HPDE6-E6E7 (cell line): ENCODE results near the gene LRRTM4.
"Not testable (repeated sequence)": the region's sequence is repeated elsewhere in the genome, so short reads cannot be mapped to it uniquely, and the experiment has no call there.

ENCODE experiments used
- DNase-seq: peaks from one replicate; pipeline ENCODE4 v3.0.0; 2011; ENCODE audit warnings: missing footprints; ENCODE audit errors: extremely low spot score

Gene LRRTM4

DNA sequence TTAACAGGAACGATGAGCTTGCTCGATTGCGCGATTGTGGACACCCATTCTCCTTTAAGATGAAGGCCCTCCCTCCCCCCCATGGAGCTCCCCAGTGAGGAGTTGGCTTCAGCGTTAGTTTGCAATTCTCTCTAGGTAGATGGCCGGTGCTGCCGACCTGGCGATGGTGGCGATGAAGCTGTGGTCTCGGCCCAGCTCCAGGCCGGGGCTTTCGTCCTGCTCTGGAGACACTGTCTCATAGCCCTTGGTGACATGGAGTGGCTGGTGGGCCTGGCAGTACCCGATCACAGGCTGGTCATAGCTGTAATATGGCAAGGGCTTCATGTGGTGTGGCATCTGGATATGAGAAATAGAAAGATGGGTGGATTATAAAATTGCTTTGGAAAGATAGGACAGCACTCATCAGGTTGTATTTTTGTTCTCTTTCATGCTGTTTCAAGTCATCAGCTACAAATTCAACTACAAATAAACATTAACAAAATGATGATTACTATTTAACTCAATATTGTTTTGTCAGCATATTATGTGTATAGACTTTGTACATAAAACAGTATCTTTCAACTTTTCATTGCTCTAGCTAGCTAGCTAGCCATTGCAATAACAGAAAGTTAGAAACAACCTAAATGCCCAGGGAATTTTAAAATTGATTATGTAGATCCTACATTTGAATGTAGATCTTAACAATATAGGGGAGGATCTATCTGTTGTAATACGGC, 773.4 kb downstream of the LRRTM4 start:
- DNase-seq: no peak

DNA sequence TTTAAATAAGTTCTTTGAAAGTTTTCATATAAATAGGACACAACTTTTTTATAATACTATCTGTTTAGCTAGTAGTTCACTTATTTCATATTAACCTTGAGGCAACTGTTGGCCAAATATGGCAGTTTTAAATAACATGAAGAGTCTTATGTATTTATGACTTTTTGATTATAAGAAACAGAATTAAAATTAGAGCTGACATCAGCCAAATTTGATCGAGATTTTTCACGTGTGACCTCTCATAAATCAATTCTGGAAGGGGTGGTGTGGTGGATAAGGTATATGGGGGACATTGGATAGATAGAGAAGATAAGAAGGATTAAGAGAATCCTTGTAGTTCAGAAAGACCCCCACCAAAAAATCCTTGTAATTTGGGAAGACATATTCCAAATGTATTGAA, 776.6 kb downstream of the LRRTM4 start:
- DNase-seq: no peak

DNA sequence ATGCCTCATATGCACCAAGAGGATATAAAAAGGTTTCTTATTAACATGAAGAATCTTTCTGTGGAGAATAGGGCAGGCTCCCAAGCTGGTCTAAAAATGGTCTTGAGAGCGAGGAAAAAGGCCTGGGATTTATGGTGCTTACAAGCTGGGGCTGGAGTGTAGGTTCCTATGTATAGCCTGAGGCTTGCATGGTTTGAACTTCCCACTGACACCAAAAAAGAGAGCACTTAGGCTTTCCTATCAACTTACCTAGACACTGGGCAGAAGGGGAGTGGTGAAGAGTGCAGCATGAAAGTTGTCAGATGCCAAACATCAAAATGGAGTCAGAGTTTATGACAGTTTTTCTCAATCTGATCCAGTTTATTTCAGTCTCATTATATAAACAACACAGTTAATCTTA, 784.6 kb downstream of the LRRTM4 start:
- DNase-seq: no peak

DNA sequence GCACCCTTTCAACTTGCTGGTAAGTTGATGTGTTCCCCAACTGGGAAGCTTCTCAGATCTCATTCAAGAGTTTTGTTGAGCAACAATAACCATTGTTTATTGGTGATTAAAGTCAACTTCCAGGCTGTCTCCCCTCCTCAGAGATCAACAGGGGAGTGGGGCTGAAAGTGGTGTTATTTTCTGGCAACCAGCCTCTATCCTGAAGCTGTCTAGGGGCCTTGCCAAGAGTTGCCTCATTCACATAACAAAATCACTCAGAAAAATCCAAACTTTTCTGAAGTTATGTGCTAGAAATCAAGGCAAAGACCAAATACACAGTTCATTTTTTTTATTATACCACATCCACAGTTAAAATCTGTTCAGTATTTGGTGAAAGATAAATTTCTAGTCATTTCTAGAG, 788.4 kb downstream of the LRRTM4 start:
- DNase-seq: no peak

DNA sequence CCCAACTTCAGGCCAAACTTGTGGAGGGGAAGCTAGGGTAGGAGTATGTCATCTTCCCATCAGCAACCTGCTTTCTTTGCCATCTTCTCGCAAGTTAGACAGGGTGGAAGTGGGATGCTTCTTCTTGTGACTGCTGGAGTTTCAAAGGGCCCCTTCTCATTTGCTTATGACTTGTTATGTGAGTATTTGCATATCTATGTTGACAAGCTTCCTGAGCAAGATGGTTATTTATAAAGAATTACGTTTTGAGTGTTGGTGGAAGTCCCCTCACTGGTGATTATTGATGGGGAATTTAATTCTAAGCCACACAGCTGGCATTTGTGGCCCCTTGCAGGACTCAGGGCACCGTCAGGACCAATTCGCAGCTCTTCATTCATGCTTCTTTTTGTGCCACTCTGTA, 791.0 kb downstream of the LRRTM4 start:
- DNase-seq: no peak

GRCh38 chr2:76730021-76730420, 792.2 kb downstream of the LRRTM4 start:
- no peak for DNase-seq

GRCh38 chr2:76721226-76721625, 801.0 kb downstream of the LRRTM4 start:
- no peak for DNase-seq

- DNase-seq: no peak
These were observed 808.9 kb downstream of the LRRTM4 start for GRCh38 chr2:76713312-76713711.

GRCh38 chr2:76711490-76711889, 810.7 kb downstream of the LRRTM4 start:
- no peak for DNase-seq

DNA sequence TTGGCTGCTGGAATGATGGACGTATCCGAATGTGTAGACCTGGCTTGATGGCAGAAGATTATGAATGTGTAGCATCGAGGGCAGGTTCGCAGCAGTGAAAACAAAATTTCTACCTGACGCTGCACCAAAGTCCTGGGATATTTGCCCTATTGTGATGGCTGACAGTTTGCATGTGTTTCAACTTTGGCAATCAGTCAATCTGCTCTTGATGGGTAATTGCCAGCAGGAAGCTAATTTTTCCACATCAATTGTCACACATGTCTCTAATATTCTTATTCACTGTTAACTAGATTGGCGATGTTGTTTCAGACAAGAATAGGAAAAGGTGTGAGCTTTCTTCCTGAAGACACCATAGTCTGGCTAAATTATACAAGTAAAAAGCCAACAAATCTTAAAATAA, 821.3 kb downstream of the LRRTM4 start:
- DNase-seq: no peak

DNA sequence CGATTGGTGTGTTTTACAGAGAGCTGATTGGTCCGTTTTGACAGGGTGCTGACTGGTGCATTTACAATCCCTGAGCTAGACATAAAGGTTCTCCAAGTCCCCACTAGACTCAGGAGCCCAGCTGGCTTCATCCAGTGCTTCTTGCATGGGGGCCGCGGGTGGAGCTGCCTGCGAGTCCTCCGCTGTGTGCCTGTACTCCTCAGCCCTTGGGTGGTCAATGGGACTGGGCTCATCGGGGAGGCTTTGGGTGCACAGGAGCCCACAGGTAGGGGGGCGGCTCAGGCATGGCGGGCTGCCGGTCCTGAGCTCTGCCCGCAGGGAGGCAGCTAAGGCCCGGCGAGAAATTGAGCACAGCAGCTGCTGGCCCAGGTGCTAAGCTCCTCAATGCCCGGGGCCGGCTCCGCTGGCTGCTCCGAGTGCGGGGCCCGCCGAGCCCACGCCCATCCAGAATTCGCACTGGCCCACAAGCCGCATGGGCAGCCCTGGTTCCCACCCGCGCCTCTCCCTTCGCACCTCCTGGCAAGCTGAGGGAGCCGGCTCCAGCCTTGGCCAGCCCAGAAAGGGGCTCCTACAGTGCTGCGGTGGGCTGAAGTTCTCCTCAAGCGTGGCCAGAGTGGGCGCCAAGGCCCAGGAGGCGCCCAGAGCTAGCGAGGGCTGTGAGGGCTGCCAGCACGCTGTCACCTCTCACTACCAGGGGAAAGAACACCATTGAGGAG, 824.0 kb downstream of the LRRTM4 start:
- DNase-seq: not testable (repeated sequence)
